Stimulated activated CD4-positive, alpha-beta T cell treated with anti-CD3 and anti-CD28 coated beads, TNF-alpha, amount 100 ng/mL, for 1 hour (primary cell): ENCODE results near the gene ALK.

ENCODE experiments used
- DNase-seq, 3 donors: peaks; one replicate each; pipeline ENCODE4 v3.0.0-alpha.2; 2020; ENCODE audit warnings: low read depth in 3 of 3, low spot score in 1 of 3

ALK gene

GRCh38 chr2:29544917-29545316 lies 376.5 kb downstream of the ALK start:
- no peak for DNase-seq

DNA sequence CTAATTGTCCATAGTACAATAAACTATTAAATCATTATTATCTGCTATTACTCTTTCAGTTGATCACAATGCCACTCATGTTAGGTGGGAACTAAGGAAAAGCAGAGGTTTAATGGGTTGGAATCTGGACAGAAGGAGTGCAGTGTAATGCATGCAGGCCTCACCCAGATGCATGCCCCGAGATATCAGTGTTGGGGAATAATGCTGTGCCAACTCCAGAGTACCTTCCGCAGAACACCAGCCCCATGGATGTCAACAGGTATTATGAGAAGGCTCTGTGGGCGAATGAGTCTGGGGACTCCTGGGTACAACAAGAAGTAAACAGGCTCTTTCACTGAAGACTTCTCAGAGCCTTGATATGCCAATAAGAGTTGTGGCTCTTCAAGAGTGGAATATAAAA lies 377.4 kb downstream of the ALK start:
- DNase-seq = no peak

DNA sequence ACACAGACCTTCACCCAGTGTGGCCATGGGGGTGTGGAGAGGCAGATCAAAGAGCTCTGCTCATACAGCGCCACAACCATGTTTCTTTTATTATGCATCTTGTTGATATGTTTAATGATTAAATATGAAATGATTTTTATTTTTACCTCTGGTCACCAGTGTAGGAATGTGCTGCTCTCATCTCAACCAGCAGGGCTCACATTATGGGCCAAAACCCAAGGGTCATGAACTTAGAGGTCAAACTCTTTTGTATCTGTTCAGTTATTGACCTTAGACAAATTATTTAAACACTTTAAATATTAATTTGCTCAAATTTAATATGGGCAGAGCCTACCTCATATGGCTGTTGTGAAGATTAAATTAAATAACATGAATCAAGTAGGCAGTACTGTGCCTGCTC lies 386.2 kb downstream of the ALK start:
- DNase-seq = no peak

DNA sequence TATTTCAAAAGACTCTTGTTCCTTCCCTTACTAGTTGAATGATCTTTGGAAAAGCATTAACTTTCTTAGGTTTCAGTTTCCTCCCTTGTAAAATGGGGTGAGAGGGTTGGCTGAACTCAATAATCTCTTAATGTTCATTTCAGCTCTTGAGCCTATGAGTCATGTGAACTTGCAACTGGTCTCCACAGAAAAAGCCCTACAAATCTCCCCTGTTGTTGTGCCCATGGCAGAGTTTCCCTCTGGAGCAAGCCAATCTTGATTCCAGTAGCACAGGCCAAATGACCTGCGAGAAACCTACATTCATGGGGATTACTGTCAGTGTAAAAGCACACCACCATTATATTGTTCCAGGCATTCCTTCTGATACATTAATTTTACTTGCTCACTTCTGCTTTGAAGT lies 388.9 kb downstream of the ALK start:
- DNase-seq = no peak

DNA sequence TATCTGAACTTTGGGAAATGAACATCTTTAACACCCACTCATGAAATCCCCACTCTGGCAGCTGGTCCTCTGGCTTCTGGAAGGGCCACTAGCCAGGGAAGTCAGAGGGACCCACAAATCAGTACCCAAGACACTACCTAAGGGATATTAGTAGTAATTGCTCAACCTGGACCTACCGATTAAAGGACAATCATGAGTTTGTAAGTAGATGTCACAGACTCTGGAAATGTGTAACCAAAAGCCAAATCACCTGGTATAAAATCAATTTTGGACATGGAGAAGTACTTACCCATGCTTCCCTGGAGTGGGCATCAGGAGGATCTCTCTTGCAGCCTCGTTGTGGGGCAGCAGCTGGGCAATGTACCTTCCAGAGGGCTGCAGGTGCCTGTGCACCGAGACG lies 389.8 kb downstream of the ALK start:
- no peak for DNase-seq

GRCh38 chr2:29530281-29530680 lies 391.1 kb downstream of the ALK start:
- DNase-seq = no peak

DNA sequence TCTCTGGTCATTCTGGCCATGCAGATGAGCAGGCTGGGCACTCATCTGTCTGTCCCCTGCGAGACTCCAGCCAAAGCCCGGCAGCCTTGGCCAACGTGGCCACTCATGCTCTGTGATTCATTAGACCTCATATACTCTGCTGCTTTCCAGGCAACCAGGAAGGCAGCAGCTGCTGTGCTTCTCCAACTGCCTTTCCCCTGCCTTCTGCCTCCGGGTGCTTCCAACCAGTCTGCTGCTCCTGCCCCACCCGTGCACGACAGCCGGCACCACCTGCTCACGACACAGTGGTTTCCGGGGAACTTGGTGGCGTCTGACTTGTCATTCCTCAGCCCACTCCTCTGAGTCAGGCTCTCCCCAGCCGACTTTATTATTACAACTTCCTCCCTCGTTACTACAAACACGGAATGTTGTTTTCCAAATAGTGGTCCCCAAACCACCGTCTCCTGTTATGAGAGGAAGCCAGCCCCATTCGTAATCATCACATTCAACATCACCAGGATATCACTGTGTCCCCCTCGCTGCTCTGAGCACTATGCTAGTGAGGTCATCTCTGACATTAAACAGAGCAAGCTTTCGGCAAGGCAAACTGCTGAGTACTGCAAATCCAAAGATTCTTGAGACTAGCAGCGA lies 392.4 kb downstream of the ALK start:
- DNase-seq = no peak

DNA sequence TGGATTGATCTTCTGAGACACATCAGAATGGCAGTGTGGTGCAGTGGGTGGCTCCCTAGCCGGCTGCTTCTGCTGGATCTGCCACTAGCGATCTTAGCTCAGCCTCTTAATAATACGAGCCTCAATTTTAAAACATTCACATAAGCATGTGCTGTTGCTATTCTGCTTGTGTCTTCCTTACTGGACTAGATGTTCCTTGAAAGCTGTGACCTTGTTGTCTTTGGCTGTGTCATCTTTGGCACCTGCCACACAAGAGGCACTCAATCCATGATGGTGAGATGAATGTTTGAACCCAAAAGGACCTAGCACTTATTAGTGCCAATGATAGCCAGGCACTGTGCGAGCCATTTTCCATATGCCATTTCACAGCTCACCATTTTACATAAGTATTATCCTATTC lies 393.0 kb downstream of the ALK start:
- DNase-seq = no peak

DNA sequence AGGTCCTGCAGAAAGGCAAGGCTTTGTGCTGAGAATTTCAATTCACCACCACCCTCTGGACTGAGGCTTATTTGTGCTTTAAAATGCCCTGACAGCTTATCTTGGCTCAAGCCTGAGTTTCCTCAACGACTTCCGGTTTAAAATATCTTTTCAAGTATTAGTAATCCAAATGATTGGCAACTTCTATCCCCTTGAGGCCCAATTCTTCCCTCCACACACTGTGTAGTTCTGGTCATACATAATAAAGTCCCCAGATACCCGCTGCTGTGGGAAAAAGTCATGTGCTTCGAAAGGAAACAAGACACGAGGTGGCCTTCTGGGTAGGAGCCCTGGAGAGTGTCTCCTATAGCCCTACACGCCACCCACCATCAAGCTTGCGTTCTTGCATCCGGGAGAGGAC lies 393.4 kb downstream of the ALK start:
- DNase-seq = no peak

- no peak for DNase-seq
These were observed 394.5 kb downstream of the ALK start for GRCh38 chr2:29526587-29527586.

GRCh38 chr2:29525921-29526320 lies 395.5 kb downstream of the ALK start:
- no peak for DNase-seq

DNA sequence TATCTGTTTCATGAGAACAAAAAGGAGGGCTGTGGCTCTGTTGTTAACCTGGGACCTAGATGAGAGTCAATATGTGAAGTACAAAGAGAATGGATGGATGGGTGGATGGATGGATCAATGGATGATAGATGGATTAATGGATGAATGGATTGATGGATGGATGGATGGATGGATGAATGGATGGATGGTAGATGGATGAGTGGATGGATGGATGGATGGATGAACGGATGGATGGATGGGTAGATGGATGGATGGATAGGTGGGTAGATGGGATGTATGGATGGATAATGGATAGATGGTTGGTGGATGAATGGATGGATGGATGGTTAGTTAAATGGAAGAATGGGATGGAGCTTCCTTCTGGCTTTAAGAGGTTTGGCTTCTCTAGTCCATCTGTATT lies 396.7 kb downstream of the ALK start:
- no peak for DNase-seq

- no peak for DNase-seq
These were observed 398.3 kb downstream of the ALK start for GRCh38 chr2:29522951-29523669.

DNA sequence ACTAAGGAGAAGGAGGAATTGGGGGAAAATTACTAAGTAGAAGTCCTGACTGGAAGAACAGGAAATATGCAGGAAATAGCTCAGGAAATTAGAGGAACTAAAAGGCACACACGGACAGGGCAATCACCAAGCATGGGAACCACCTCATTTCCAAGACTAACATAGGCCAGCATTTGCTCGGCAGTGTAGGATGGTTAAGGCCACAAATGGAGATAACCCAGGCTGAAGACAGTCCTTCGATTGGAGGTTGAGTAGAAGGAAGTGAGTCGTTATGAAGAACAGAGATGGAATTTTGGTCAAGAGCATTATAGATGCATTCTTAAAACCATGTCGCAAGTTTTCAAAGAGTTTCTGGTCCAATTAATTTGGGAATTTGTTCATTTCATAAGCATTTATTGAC lies 401.4 kb downstream of the ALK start:
- no peak for DNase-seq

DNA sequence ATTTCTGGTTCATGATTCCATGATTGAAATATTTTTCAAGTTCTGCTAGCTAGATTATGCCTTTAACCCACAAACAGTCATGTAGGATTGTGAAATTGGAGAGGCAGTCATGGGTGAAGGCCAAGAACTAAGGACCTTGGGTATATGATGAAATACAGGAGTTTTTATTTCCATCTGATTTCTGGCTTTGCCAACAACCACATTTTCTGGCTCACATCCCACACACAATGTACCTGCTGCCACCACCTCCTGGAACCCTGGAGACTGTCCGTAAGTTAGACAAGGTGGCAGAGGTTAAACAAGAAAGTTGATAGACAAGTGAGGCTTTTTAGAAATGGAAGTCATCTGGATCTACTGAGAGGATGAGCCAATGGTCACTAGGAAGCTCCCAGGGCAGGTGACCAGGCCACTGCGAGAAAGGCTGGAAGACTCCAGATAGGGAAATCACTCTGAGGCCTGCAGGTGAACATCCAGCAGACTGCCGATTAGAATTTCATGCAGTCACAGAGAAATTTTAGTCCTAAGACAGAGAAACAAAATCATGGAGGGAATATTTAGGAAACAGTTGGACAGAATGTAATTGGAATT lies 402.0 kb downstream of the ALK start:
- no peak for DNase-seq

GRCh38 chr2:29518646-29519337 lies 402.6 kb downstream of the ALK start:
- no peak for DNase-seq

GRCh38 chr2:29518010-29518409 lies 403.4 kb downstream of the ALK start:
- no peak for DNase-seq

- no peak for DNase-seq
These were observed 404.0 kb downstream of the ALK start for GRCh38 chr2:29517413-29517812.

DNA sequence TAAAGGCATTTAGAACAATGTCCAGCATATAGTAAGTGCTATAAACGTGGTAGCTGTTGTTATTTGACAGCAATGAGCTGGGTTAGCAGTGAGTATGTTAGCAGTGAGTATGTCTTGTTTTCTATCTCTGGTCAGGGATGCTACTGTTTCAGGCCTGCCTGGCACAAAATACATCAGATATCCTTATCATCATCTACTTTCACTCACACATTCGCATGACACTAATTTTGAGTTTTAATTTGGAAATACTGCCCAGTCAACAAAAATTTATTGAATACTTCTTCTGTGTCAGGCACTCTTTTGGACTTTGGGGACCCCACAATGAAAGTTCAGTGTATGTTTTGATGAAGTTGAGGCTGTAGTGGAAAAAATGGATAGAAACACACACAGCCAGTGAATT lies 404.6 kb downstream of the ALK start:
- no peak for DNase-seq

DNA sequence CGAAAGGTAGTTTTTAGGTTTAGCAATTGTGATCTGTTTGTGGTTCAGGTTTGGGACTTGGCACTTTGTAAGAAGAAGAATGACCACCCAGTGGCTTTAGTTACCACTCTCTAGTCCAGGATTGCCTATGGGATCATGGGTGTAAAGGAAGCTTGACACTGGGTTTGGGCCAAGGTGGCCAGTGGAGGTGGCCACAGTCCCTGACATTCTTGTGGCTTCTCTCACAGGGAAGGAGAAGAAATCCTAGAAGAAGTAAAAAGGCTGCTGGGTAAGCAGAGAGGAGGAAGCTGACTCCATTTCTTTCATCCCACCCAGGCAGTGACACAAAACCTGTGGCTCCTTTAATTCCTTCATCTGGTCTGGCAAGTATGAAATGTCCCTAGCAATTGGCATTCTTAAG lies 411.5 kb downstream of the ALK start:
- DNase-seq = no peak

- no peak for DNase-seq
These were observed 412.0 kb downstream of the ALK start for GRCh38 chr2:29509397-29509796.
